ENCODE data around the gene MRPL37.

Gene MRPL37

GRCh38 chr1:54241364-54241763 is 41.4 kb downstream of the MRPL37 start:
- Histone ChIP-seq H3K27ac (ENCODE audit: low read depth, low read length, poor library complexity, severe bottlenecking) (no peak overlapping the region), H3K79me2 (ENCODE audit: insufficient read depth, low read length) (no peaks in the 10 kb centered on the region), H3K4me1 (ENCODE audit: insufficient read depth, low read length, severe bottlenecking) (no peaks in the 10 kb centered on the region), H3K27me3 (ENCODE audit: insufficient read depth, low read length) (no peaks in the 10 kb centered on the region), H2AFZ (ENCODE audit: low read length) (no peak overlapping the region), H3K4me2 (ENCODE audit: low read length) (no peak overlapping the region), H3K36me3 (ENCODE audit: insufficient read depth, low read length) (no peaks in the 10 kb centered on the region), H4K20me1 (ENCODE audit: insufficient read depth, low read length) (no peaks in the 10 kb centered on the region), H3K9ac (ENCODE audit: low read length) (no peak overlapping the region), H3K9me2 (ENCODE audit: low read depth, low read length) (no peaks in the 10 kb centered on the region), H3K4me3 (ENCODE audit: low read depth, low read length, poor library complexity, severe bottlenecking) (no peak overlapping the region), H3F3A (ENCODE audit: insufficient read depth, low read length) (no peaks in the 10 kb centered on the region), H3K9me3 (ENCODE audit: low read length) (no peaks in the 10 kb centered on the region)
- no peak for TF ChIP-seq EZH2 (IDR thresholded peaks at IDR 0.05; ENCODE audit: borderline replicate concordance, low read length)
- TF ChIP-seq, protein P1, sequence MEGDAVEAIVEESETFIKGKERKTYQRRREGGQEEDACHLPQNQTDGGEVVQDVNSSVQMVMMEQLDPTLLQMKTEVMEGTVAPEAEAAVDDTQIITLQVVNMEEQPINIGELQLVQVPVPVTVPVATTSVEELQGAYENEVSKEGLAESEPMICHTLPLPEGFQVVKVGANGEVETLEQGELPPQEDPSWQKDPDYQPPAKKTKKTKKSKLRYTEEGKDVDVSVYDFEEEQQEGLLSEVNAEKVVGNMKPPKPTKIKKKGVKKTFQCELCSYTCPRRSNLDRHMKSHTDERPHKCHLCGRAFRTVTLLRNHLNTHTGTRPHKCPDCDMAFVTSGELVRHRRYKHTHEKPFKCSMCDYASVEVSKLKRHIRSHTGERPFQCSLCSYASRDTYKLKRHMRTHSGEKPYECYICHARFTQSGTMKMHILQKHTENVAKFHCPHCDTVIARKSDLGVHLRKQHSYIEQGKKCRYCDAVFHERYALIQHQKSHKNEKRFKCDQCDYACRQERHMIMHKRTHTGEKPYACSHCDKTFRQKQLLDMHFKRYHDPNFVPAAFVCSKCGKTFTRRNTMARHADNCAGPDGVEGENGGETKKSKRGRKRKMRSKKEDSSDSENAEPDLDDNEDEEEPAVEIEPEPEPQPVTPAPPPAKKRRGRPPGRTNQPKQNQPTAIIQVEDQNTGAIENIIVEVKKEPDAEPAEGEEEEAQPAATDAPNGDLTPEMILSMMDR (IDR thresholded peaks at IDR 0.05; ENCODE audit: low read length): no peak

DNA sequence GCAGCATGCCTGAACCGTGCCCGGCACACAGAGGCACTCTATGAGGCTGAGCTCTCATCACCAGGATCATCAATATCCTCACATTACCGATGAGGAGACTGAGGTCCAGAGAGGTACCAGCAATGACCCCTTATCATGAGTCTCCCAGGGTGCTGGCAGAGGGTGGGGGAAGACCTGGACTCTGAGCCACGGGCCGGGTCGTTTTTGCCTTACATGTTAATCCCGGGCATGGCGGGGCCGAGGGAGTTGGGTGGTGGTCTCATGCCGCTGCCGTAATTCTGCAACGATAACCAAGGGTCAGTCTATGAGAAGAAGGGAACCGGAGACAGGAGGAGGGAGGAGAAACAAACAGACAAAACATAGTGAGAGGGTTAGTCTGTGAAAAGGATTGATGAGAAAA is 43.1 kb downstream of the MRPL37 start:
- no peaks in the 10 kb centered on the region for H3K36me3 ChIP-seq (ENCODE audit: insufficient read depth, low read length)
- no peak overlapping the region for H3K27ac ChIP-seq (ENCODE audit: low read depth, low read length, poor library complexity, severe bottlenecking)
- H3K9me3 ChIP-seq (ENCODE audit: low read length): no peaks in the 10 kb centered on the region
- H2AFZ ChIP-seq (ENCODE audit: low read length): no peak overlapping the region
- H3K27me3 ChIP-seq (ENCODE audit: insufficient read depth, low read length): no peaks in the 10 kb centered on the region
- no peaks in the 10 kb centered on the region for H3K9me2 ChIP-seq (ENCODE audit: low read depth, low read length)
- H3F3A ChIP-seq (ENCODE audit: insufficient read depth, low read length): no peaks in the 10 kb centered on the region
- no peaks in the 10 kb centered on the region for H3K4me1 ChIP-seq (ENCODE audit: insufficient read depth, low read length, severe bottlenecking)
- H3K79me2 ChIP-seq (ENCODE audit: insufficient read depth, low read length): no peaks in the 10 kb centered on the region
- no peak overlapping the region for H3K4me3 ChIP-seq (ENCODE audit: low read depth, low read length, poor library complexity, severe bottlenecking)
- no peaks in the 10 kb centered on the region for H4K20me1 ChIP-seq (ENCODE audit: insufficient read depth, low read length)
- H3K4me2 ChIP-seq (ENCODE audit: low read length): no peak overlapping the region
- TF ChIP-seq, protein P1 (IDR thresholded peaks at IDR 0.05; ENCODE audit: low read length): no peak
- TF ChIP-seq EZH2 (IDR thresholded peaks at IDR 0.05; ENCODE audit: borderline replicate concordance, low read length): no peak
- no peak overlapping the region for H3K9ac ChIP-seq (ENCODE audit: low read length)

DNA sequence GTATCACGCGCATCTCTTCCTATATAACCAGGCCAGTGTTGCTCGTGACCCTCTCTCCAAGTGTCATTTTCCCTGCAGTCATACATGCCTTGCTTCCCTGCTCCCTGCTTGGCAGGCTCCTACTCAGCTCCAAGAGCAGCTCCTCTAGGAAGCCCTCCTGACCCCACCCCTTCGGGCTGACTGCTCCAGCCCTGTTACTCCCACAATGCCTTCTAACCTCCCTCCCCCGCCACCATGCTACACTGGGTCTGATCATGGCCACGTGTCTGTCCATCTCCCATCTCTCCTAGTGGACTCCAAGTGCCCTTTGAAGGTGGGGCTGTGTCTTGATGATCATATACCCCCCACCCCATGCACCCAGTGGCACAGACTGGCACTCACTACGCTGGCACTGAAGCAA is 44.7 kb downstream of the MRPL37 start:
- no peaks in the 10 kb centered on the region for H3K79me2 ChIP-seq (ENCODE audit: insufficient read depth, low read length)
- no peak overlapping the region for H3K27ac ChIP-seq (ENCODE audit: low read depth, low read length, poor library complexity, severe bottlenecking)
- no peak overlapping the region for H3K9ac ChIP-seq (ENCODE audit: low read length)
- H3K4me3 ChIP-seq (ENCODE audit: low read depth, low read length, poor library complexity, severe bottlenecking): no peak overlapping the region
- H3K4me2 ChIP-seq (ENCODE audit: low read length): no peak overlapping the region
- no peaks in the 10 kb centered on the region for H3K36me3 ChIP-seq (ENCODE audit: insufficient read depth, low read length)
- no peaks in the 10 kb centered on the region for H3F3A ChIP-seq (ENCODE audit: insufficient read depth, low read length)
- no peaks in the 10 kb centered on the region for H3K4me1 ChIP-seq (ENCODE audit: insufficient read depth, low read length, severe bottlenecking)
- no peaks in the 10 kb centered on the region for H3K9me2 ChIP-seq (ENCODE audit: low read depth, low read length)
- no peak overlapping the region for H2AFZ ChIP-seq (ENCODE audit: low read length)
- no peak for TF ChIP-seq EZH2 (IDR thresholded peaks at IDR 0.05; ENCODE audit: borderline replicate concordance, low read length)
- TF ChIP-seq, protein P1 (IDR thresholded peaks at IDR 0.05; ENCODE audit: low read length): no peak
- no peaks in the 10 kb centered on the region for H3K27me3 ChIP-seq (ENCODE audit: insufficient read depth, low read length)
- H3K9me3 ChIP-seq (ENCODE audit: low read length): no peaks in the 10 kb centered on the region
- no peaks in the 10 kb centered on the region for H4K20me1 ChIP-seq (ENCODE audit: insufficient read depth, low read length)
